Spinal cord (tissue), 10 donors: ENCODE results near the gene MACO1. TPM values are rescaled to one million over a fixed set of nuclear protein-coding genes. Genes with fewer than 3 reads are reported as not detected.

ENCODE experiments used
- DNase-seq, 6 donors: peaks; one replicate each; pipeline versions ENCODE4 v3.0.0 to v3.0.0-alpha.2; 2013 to 2015; ENCODE audit warnings: low spot score in 6 of 6, low read depth in 4 of 6
- H3K27ac ChIP-seq: one replicate; pipeline ENCODE4 v1.5.1; 2013; ENCODE audit warnings: low read depth, low read length, control low read depth
- H3K27me3 ChIP-seq: one replicate; pipeline ENCODE4 v1.6.1; 2013; ENCODE audit warnings: low read length; ENCODE audit not compliant: control insufficient read depth, insufficient read depth
- H3K36me3 ChIP-seq: one replicate; pipeline ENCODE4 v1.6.1; 2013; ENCODE audit warnings: low read length; ENCODE audit not compliant: control insufficient read depth, insufficient read depth
- H3K4me1 ChIP-seq: one replicate; pipeline ENCODE4 v1.6.1; 2013; ENCODE audit warnings: low read length; ENCODE audit not compliant: control insufficient read depth, insufficient read depth
- H3K4me3 ChIP-seq: one replicate; pipeline ENCODE4 v1.5.1; 2013; ENCODE audit warnings: low read depth, low read length, control low read depth
- H3K9me3 ChIP-seq: one replicate; pipeline ENCODE4 v1.6.1; 2013; ENCODE audit warnings: low read length; ENCODE audit not compliant: control insufficient read depth, insufficient read depth
- WGBS: methylation state at CpG from one replicate; pipeline ENCODE4 v1.1.5; 2013; ENCODE audit warnings: missing lambda C conversion rate; ENCODE audit not compliant: insufficient coverage; 5-methylcytosine and 5-hydroxymethylcytosine counted together
- polyA plus RNA-seq, 2 donors: library from polyadenylated mRNA; unstranded; fragments of 120-200 nt; gene quantifications; one replicate each; pipeline ENCODE4 v1.2.1, GENCODE V29; 2013; ENCODE audit not compliant: insufficient read length in 2 of 2
- total RNA-seq, 2 donors: library from RNA; depleted of rRNA in 1 of 2; stranded (reverse); fragments of 120-200 nt in 1 of 2; fragments of >200 nt in 1 of 2; gene quantifications; one replicate each; pipeline versions ENCODE4 v1.2.3 to v1.2.4, GENCODE V29; 2013 to 2014
- donor health status: healthy.

MACO1 gene
- total and polyA plus RNA-seq, 4 donors = 31.0 to 33.3 (median 33.1) TPM

- Histone ChIP-seq H3K9me3 (no peaks in the 10 kb centered on the region), H3K36me3 (no peaks in the 10 kb centered on the region), H3K27ac (no peak overlapping the region), H3K4me1 (no peaks in the 10 kb centered on the region), H3K4me3 (no peak overlapping the region), H3K27me3 (no peaks in the 10 kb centered on the region)
- no peak for DNase-seq
Observed at GRCh38 chr1:25468033-25468432, 37.3 kb downstream of the MACO1 start.

- H3K36me3 ChIP-seq = no peaks in the 10 kb centered on the region
- H3K4me3 ChIP-seq = no peak overlapping the region
- DNase-seq = no peak
- H3K9me3 ChIP-seq = no peaks in the 10 kb centered on the region
- no peaks in the 10 kb centered on the region for H3K27me3 ChIP-seq
- no peaks in the 10 kb centered on the region for H3K4me1 ChIP-seq
- 86% methylated on average over 1 of the region's 2 CpGs for WGBS
- H3K27ac ChIP-seq = no peak overlapping the region
Observed at GRCh38 chr1:25469177-25469576, 38.5 kb downstream of the MACO1 start.

DNA sequence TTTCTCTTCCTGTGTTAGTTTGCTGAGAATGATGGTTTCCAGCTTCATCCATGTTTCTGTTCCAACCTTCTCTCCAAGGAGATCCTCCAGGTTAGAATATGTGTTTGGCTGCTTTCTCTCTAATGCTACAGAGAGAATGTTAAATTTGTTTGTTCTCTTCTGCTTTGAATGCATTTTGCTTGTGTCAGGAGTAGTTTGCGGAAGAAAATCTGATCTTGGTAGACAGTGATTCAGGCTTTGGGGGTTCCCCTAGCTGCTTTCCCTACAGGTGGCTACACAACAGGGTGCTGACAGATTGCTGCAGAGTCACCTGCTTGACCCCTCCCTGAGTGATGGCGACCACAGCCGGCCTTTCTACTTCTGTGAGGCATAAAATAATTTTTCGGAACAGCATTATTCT, 41.8 kb downstream of the MACO1 start:
- 100% methylated on average over 1 of the region's 4 CpGs for WGBS
- Histone ChIP-seq H3K27me3 (no peaks in the 10 kb centered on the region), H3K4me3 (no peak overlapping the region), H3K4me1 (no peaks in the 10 kb centered on the region), H3K27ac (no peak overlapping the region), H3K9me3 (no peaks in the 10 kb centered on the region), H3K36me3 (no peaks in the 10 kb centered on the region)
- DNase-seq = no peak

DNA sequence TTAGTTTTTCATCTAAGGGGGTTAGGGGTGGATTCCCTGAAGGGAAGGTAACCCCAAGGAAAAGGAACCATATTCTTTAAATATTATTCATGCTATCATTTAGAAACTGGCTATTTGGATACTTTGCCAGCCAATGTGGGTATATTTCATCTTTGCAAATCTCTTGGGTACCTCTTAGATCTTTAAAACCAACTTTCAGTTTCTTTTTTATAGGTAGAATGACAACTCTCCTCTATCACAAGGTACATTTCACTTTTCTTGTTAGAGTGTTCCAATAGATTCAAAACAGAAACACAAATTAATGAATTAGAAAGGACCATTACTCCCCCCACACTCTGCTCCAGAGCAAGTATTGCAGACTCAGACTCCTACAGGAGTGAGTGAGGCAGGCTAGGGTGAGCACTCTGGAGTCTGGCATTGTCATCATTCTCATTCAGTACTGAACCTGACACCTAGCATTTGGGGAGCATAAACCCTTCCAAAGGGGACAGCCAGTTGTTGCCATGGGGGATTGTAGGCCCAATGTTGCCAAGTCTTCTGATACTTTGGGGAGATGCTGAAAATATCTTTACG, 43.0 kb downstream of the MACO1 start:
- Histone ChIP-seq H3K4me1 (no peaks in the 10 kb centered on the region), H3K27me3 (no peaks in the 10 kb centered on the region), H3K27ac (no peak overlapping the region), H3K9me3 (no peaks in the 10 kb centered on the region), H3K36me3 (no peaks in the 10 kb centered on the region), H3K4me3 (no peak overlapping the region)
- DNase-seq = no peak
- no CpG with 5 or more reads among the region's 1 CpG for WGBS

DNA sequence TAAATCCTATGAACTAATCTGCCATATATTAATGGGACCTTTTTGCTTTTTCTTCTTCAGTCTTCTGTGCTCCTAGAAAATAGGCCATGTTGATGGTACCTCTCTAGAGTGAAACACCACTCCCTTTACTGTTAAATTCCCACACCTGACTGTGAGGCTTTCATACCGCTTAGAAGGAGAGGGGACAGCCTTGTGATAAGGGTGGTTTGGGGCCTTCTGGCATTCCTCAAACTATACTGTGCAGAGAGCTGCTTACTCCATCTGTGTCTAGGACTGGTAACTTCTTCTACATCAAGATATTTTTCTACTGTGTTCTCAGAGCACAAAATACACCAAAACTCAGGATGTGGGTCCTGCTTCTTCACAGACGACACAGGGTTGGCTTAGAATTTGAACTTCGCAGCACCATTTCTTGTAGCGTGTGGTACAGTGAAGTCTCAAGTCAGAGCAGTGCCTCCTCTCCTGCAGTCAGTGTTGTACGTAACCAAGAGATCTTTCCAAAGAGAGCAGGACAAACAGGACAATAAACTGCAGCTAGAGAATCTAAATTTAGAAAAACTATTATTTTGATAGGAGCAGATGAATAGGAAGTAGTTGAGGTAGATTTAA, 43.8 kb downstream of the MACO1 start:
- no peak overlapping the region for H3K4me3 ChIP-seq
- H3K27me3 ChIP-seq = no peaks in the 10 kb centered on the region
- 92% methylated on average over 3 of the region's 5 CpGs for WGBS
- H3K36me3 ChIP-seq = no peaks in the 10 kb centered on the region
- no peak for DNase-seq
- H3K27ac ChIP-seq = no peak overlapping the region
- no peaks in the 10 kb centered on the region for H3K9me3 ChIP-seq
- H3K4me1 ChIP-seq = no peaks in the 10 kb centered on the region

DNA sequence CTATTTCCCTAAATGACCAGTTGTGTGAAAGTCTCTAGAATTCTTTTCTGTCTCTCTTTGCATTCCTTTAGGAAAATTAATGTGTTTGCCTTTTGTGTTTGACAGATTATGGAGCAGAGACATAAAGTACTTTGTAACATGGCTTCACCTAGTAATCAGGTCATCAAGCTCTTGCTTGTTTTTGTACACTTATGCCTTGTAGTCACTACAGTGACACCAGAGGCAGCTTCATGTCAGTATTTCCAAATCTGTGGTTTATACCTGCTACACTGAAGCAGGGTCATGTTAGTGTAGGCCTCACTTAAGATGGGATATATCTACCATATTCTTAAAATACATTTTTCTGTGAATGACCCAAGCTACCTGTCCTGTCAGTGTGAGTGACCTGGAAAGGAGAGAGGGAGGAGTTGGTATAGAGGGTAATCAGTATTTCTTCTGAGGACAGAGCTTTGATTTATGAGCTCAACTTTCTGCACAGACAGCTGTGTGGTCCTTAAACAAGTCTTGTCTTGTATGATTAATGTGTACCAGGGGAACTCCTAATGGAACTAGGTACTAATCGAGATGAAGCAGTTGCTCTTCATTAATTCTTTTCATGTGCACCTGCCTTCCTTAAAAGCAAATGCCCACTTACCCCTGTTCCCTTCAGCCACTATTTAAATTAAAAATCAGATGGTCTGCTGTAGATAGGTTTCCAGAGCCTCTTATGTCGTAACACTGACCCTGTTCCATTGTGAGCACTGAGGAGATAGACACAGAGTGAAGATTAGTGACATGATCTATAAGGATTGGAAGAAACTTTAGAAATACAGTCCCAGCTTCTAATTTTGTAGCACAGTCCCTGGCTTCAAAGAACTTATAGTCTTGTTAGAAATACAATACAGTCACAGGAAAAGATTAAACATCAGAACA, 45.7 kb downstream of the MACO1 start:
- no peaks in the 10 kb centered on the region for H3K27me3 ChIP-seq
- H3K4me1 ChIP-seq = no peaks in the 10 kb centered on the region
- no peaks in the 10 kb centered on the region for H3K36me3 ChIP-seq
- no CpG with 5 or more reads among the region's 2 CpGs for WGBS
- H3K4me3 ChIP-seq = no peak overlapping the region
- H3K27ac ChIP-seq = no peak overlapping the region
- peak in 1 of 6 donors; percentile 20 for DNase-seq
- no peaks in the 10 kb centered on the region for H3K9me3 ChIP-seq

- H3K4me1 ChIP-seq = no peaks in the 10 kb centered on the region
- DNase-seq = no peak
- H3K36me3 ChIP-seq = no peaks in the 10 kb centered on the region
- H3K27me3 ChIP-seq = no peaks in the 10 kb centered on the region
- no peak overlapping the region for H3K4me3 ChIP-seq
- no peak overlapping the region for H3K27ac ChIP-seq
- WGBS = 100% methylated on average over 1 of the region's 1 CpG
- H3K9me3 ChIP-seq = no peaks in the 10 kb centered on the region
Observed at GRCh38 chr1:25477448-25478034, 46.8 kb downstream of the MACO1 start.

- H3K4me1 ChIP-seq = no peaks in the 10 kb centered on the region
- no peaks in the 10 kb centered on the region for H3K27me3 ChIP-seq
- no peak overlapping the region for H3K27ac ChIP-seq
- no peak overlapping the region for H3K4me3 ChIP-seq
- H3K36me3 ChIP-seq = peaks cover under 1% of the 10 kb centered on the region
- no peak for DNase-seq
- H3K9me3 ChIP-seq = no peaks in the 10 kb centered on the region
Observed at GRCh38 chr1:25478633-25479032, 47.9 kb downstream of the MACO1 start.

- Histone ChIP-seq H3K36me3 (peaks cover 5% of the 10 kb centered on the region), H3K27ac (no peak overlapping the region)
Observed at GRCh38 chr1:25481625-25482024, 50.9 kb downstream of the MACO1 start.

More at GRCh38 chr1:25481625-25482024, 50.9 kb downstream of the MACO1 start:
- Histone ChIP-seq H3K4me3 (no peak overlapping the region), H3K4me1 (peaks cover 5% of the 10 kb centered on the region), H3K27me3 (no peaks in the 10 kb centered on the region), H3K9me3 (no peaks in the 10 kb centered on the region)
- 44% methylated on average over 4 of the region's 5 CpGs for WGBS
- no peak for DNase-seq
